Mesenteric fat pad (tissue), 1 donor: ENCODE measurements around the gene E2F2. TPM values are rescaled to one million over a fixed set of nuclear protein-coding genes. Genes with fewer than 3 reads are reported as not detected.

ENCODE experiments used
- DNase-seq: peaks from one replicate; pipeline ENCODE4 v3.0.0-alpha.2; 2020; ENCODE audit warnings: low spot score
- total RNA-seq: library from RNA; stranded (reverse); fragmentation: NEBNext Ultra II Directional; extraction: Animal tissue kit (Norgen Biotek cat#: 25700); gene quantifications from one replicate; pipeline ENCODE4 v1.2.1, GENCODE V29; 2021
- donor health status: DM: yes; HTN: yes; CAD: no.

The E2F2 gene
- total RNA-seq, 1 donor from 2014 or later: 0.29 TPM

DNA sequence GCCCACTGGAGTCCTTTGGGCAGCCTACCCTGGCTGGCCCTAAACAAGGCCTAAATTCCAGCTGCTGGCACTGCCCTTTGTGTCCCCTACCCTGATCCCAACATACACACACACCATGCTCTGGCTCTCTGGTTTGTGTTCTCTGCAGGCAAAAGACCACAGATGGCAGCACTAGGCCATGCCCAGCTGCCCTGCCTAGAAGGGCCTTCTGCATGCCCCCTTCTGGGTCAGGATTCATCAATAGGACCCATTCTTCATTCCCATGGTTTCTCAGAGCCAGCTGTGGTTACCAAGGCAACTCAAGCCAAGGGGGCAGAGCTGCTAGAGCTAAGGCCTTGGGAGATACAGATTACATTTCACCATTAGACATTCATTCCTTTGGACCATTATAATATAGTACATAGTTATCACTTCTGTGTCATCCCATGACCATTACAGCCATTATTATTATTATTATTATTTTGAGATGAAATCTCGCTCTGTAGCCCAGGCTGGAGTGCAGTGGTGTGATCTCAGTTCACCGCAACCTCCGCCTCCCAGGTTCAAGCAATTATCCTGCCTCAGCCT is 64.5 kb downstream of the E2F2 start:
- no peak for DNase-seq

DNA sequence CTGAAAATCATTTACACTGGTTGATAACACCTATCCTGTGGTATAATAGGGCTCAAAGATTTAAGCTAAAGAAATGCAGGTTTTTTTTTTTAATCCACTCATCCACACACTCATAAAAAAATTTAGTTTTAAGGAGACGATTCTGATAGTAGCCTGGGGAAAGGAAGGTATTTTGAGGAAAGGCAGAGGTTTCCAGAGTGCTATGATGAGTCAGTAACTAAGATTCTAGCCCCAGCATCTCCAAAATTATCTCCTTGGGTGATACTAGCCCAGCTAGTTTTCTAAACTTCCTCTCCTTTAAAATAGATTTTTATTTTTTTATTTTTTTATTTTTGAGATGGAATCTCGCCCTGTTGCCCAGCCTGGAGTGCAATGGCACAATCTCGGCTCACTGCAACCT is 67.7 kb downstream of the E2F2 start:
- no peak for DNase-seq

DNA sequence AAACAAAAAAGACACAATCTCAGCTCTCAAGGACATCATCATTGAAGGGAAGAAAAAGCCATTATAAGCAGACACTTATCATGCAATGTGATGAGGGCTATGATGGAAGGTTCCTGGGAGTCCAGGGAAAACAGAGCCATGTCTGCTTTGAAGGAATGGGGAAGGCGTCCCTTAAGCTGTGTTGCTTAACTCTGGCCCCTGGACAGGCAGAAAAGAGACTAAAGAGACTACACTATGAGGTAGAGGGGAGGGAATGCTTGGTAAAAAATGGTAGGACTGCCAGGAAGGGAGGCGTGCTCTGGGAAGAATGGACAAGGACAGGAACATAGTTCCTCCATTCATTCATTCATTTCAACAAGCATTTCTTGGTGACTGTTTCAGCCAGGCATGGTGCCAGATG is 68.3 kb downstream of the E2F2 start:
- no peak for DNase-seq

DNA sequence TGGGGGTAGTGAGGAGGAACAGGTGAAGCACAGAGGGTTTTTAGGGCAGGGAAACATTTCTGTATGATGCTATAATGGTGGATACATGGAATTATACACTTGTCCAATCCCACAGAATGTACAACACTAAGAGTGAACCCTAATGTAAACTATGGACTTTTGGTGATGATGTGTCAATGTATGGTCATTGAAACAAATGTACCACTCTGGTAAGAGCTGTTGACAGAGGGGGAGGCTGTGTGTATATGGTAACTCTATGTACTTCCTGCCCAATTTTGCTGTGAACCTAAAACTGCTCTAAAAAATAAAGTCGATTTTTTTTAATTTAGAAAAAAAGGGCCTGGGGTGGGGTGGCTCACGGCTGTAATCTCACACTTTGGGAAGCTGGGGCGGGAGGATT is 70.0 kb downstream of the E2F2 start:
- no peak for DNase-seq

DNA sequence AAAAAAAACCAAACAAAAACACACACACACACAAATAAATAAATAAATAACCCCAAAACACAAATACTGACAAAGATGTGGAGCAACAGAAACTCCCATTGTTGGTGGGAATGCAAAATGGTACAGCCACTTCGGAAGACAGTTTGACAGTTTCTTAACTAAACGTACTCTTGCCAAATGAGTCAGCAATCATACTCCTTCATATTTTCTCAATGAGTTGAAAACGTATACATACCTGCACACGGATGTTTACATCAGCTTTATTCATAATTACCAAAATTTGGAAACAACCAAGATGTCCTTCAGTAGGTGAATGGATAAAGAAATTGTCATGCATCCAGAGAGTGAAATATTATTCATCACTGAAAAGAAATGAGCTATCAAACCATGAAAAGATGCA is 70.5 kb downstream of the E2F2 start:
- DNase-seq: no peak

DNA sequence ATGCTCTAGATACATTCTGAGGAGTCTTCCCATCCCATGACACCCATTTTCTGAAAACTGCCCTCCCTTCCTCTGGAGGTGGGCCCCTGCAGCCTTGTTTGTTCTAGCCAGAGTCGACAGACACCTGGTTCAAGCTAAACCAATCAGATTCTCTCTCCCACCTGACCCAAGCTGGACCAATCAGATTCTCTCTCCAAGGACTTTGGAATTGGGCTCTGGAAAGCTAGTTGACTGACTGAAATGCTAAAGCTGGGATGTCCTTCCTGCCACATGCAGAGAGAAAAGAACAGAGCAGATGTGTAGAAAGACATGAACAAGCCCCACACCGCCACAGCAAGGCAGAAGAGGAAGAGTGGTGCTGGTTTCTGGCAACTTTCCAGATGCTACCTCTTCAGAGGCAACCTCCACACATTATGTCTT is 71.7 kb downstream of the E2F2 start:
- DNase-seq: no peak

Other genes with a start within 250 kb of the E2F2 start
- gene HNRNPR, start 186.9 kb downstream of the E2F2 start, total RNA-seq: 111 TPM
- gene ZNF436, start 161.4 kb downstream of the E2F2 start, total RNA-seq: 18.8 TPM
- 8.3 TPM for gene TCEA3, start 106.5 kb downstream of the E2F2 start, total RNA-seq
- 37.6 TPM for gene ASAP3, start 47.1 kb downstream of the E2F2 start, total RNA-seq
- 168 TPM for gene ID3, start 28.3 kb upstream of the E2F2 start, total RNA-seq
- 871 TPM for gene RPL11, start 160.6 kb upstream of the E2F2 start, total RNA-seq
- gene ELOA, start 212.2 kb upstream of the E2F2 start, total RNA-seq: 51.1 TPM
- 57.2 TPM for gene PITHD1, start 247.2 kb upstream of the E2F2 start, total RNA-seq